ENCODE results near the gene KRTAP5-4.

KRTAP5-4 gene

DNA sequence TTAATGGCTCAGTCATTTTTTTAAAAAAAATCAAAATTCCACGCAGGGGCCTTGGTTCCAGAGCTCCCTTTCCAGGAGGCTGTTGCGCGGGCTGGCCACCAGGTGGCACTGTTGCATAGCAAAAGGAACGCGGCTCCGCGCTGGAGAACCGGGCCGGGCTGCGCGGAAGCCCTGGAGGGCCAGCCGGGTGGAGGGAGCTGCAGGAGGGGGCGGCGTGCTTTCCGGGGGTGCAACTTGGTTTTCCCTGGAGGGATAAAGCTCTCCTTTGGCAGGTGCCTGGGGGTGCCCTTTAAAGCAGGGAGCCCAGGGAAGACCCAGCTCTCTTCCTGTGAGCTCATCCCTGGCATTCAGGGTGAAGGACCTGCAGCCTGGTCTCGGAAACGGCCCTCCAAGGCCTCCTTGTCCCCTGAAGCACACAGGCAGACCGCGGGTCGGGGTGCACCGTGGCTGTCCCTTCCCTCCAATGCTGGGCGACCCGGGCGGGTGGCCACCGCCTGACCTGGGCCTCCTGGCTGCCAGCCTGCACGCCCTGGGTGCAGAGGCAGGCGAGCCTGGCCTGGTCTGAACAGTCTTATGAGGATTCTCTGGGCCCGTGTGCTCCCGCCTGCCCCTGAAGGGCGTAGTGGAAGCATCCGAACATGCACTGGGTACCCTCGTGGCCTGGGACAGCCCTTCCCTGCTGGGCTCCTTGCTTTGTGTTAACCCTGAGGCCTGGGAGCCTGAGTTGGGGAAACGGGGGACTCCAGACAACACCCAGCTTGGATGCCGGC lies 31.0 kb upstream of the KRTAP5-4 start:
- TF ChIP-seq, protein P1, sequence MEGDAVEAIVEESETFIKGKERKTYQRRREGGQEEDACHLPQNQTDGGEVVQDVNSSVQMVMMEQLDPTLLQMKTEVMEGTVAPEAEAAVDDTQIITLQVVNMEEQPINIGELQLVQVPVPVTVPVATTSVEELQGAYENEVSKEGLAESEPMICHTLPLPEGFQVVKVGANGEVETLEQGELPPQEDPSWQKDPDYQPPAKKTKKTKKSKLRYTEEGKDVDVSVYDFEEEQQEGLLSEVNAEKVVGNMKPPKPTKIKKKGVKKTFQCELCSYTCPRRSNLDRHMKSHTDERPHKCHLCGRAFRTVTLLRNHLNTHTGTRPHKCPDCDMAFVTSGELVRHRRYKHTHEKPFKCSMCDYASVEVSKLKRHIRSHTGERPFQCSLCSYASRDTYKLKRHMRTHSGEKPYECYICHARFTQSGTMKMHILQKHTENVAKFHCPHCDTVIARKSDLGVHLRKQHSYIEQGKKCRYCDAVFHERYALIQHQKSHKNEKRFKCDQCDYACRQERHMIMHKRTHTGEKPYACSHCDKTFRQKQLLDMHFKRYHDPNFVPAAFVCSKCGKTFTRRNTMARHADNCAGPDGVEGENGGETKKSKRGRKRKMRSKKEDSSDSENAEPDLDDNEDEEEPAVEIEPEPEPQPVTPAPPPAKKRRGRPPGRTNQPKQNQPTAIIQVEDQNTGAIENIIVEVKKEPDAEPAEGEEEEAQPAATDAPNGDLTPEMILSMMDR (IDR thresholded peaks at IDR 0.05; ENCODE audit: borderline replicate concordance, control extremely low read depth, extremely low read depth, insufficient read depth, missing control alignments): peak; percentile 92
- in situ Hi-C loops (cut with MboI; ENCODE audit: low sequenced_read_pairs, unreplicated experiment): loop anchor here (25.0 kb wide), 1 partner anchor 509 kb away; the partner anchor contains the start of genes INS and TH
- peak; percentile 93 for DNase-seq (ENCODE audit: low spot score)

DNA sequence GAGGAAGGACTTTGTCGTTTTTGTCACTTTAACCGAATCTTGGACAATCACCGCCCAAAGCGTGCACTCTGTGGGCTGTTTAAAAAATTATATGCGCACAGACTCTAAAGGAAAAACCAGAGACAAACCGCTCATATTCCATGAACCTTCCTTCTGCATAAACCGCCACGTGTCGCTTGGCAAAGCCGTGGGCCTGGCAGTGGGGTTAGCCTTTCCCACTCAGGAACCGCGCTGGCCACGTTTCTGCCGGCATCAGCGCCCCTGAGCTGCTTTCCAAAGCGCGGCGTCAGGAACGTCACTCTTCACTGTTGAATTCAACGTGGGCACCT lies 30.5 kb upstream of the KRTAP5-4 start:
- in situ Hi-C loops (cut with MboI; ENCODE audit: low sequenced_read_pairs, unreplicated experiment): loop anchor here (25.0 kb wide), 1 partner anchor 510 kb away; the partner anchor contains the start of genes INS and TH
- DNase-seq (ENCODE audit: low spot score): no peak
- TF ChIP-seq, protein P1 (IDR thresholded peaks at IDR 0.05; ENCODE audit: borderline replicate concordance, control extremely low read depth, extremely low read depth, insufficient read depth, missing control alignments): no peak

DNA sequence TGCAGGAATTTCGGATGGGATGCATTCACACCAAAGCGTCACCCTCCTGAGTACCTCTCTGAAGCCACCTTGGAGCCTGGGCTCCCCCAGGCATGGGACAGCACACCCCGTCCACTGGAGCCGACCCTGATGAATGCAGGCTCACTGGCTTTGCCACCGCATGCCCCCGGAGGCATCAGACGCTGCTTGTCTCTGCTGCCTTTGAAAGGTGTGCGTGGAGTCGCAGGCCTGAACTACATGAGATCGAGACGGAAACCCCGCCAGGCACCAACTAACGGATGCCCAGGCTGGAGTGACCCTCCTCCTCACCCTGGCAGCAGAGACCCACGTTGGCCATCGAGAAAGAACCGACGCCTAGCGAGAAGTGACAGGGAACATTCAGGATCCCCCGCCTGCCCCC lies 30.1 kb upstream of the KRTAP5-4 start:
- TF ChIP-seq, protein P1 (IDR thresholded peaks at IDR 0.05; ENCODE audit: borderline replicate concordance, control extremely low read depth, extremely low read depth, insufficient read depth, missing control alignments): no peak
- no peak for DNase-seq (ENCODE audit: low spot score)
- in situ Hi-C loops (cut with MboI; ENCODE audit: low sequenced_read_pairs, unreplicated experiment): loop anchor here (25.0 kb wide), 1 partner anchor 510 kb away; the partner anchor contains the start of genes INS and TH

DNA sequence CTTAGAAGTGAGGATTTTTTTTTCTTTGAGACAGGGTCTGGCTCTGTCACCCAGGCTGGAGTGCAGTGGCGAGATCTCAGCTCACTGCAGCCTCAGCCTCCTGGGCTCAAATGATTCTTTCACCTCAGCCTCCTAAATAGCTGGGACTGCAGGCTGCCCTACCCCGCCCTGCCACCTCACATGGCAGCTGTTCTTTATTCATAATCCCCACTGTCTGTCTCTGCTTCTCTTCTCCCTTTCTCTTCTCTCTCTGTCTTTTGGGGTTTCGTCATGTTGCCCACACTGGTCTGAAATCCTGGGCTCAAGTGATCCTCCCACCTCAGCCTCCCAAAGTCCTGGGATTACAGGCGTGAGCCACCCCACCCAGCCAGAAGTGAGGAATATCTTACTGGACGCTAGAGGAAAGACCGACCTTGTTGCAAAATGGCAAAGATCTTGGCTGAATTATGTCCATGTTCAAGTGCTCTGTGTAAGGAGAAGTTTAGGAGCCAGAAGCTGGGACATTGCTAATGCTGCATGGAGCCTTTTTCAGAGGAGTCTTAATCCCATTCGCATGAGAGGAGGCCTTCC lies 29.6 kb upstream of the KRTAP5-4 start:
- no peak for DNase-seq (ENCODE audit: low spot score)
- in situ Hi-C loops (cut with MboI; ENCODE audit: low sequenced_read_pairs, unreplicated experiment): loop anchor here (25.0 kb wide), 1 partner anchor 511 kb away; the partner anchor contains the start of genes INS and TH
- TF ChIP-seq, protein P1 (IDR thresholded peaks at IDR 0.05; ENCODE audit: borderline replicate concordance, control extremely low read depth, extremely low read depth, insufficient read depth, missing control alignments): no peak

DNA sequence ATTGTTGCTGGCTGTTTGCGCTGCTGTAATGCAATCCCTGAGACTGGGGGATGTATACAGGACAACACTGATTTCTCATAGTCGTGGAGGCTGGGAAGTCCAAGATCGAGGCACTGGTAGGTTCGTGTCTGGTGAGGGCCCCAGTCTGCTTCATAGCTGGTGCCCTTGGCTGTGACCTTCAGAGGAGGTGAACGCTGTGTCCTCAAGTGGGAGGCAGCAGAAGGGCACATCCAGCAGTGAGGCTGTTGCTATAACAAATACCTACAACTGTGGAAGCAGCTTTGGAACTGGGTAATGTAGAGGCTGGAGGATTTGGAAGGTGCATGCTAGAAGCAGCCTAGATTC lies 29.0 kb upstream of the KRTAP5-4 start:
- TF ChIP-seq, protein P1 (IDR thresholded peaks at IDR 0.05; ENCODE audit: borderline replicate concordance, control extremely low read depth, extremely low read depth, insufficient read depth, missing control alignments): no peak
- no peak for DNase-seq (ENCODE audit: low spot score)
- in situ Hi-C loops (cut with MboI; ENCODE audit: low sequenced_read_pairs, unreplicated experiment): loop anchor here (25.0 kb wide), 1 partner anchor 511 kb away; the partner anchor contains the start of genes INS and TH

DNA sequence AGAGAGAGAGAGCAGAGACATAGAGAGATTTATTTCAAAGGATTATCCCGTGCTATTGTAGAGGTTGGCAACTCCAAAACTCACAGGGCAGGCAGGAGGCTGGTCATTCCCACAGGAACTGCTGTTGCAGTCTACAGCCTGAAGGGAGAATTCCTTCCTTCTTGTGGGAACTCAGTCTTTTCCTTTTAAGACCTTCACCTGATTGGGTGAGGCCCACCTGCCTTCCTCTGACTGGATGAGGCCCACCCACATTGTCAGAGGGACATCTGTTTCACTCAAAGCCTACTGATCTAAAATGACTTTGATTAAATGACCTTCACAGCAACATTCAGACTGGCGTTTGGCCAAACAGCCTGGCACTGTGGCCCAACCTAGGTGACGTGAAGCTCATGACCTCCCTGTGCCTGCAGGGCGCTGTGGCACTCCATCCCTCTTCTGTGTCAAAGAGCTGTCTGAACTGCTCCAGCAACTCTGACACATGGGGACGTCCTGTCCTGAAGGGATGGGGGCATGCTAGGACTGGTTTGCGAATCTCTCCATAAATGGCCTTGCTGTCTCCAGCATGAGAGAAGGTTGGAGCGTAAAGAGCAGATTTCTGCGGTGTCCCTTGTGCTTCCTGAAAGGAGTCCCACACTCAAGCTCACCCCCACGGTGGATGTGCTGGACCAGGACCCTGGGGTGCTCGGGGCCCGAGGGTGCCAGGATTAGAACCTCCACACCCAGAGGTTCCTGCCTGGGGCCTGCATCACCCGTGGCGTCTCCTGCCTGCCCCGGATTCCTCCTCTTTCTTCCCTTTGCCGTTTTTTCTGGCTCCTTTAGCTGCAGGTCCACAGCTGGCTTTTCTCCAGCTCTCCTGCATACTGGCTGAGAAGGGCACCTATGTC lies 28.3 kb upstream of the KRTAP5-4 start:
- TF ChIP-seq, protein P1 (IDR thresholded peaks at IDR 0.05; ENCODE audit: borderline replicate concordance, control extremely low read depth, extremely low read depth, insufficient read depth, missing control alignments): no peak
- in situ Hi-C loops (cut with MboI; ENCODE audit: low sequenced_read_pairs, unreplicated experiment): loop anchor here (25.0 kb wide), 1 partner anchor 512 kb away; the partner anchor contains the start of genes INS and TH
- no peak for DNase-seq (ENCODE audit: low spot score)

All from GM13976 (cell line).